ENCODE measurements around the gene GATAD1. TPM values are rescaled to one million over a fixed set of nuclear protein-coding genes. Genes with fewer than 3 reads are reported as not detected.

GATAD1 gene
- total and polyA plus RNA-seq, 2 of the 8 experiments (the other 6 are each of a cell fraction or from before 2014, with no cell fraction given), result 17.1 to 34.7 TPM

GRCh38 chr7:92503767-92504166 is 56.5 kb downstream of the GATAD1 start:
- Histone ChIP-seq H4K91ac (replicated peaks; ENCODE audit: insufficient read length, low read length) (no peak overlapping the region), H3K4ac (replicated peaks; ENCODE audit: insufficient read length, low read depth, low read length) (no peak overlapping the region), H2BK120ac (replicated peaks; ENCODE audit: low read depth, low read length) (no peak overlapping the region), H2BK5ac (ENCODE audit: low read depth, low read length) (no peak overlapping the region), H3K27me3 (replicated peaks in 1 of 4; ENCODE audit: control insufficient read depth in 3 of 4, extremely low read depth in 1 of 4, insufficient read depth in 3 of 4, low read length in 3 of 4) (no peaks in the 10 kb centered on the region), H2BK20ac (ENCODE audit: low read length) (no peak overlapping the region), H3K79me2 (ENCODE audit: control insufficient read depth in 1 of 2, insufficient read depth in 2 of 2, low read length in 2 of 2) (no peaks in the 10 kb centered on the region), H2BK12ac (ENCODE audit: low read depth, low read length) (no peak overlapping the region), H4K5ac (ENCODE audit: insufficient read length, low read depth, low read length) (no peak overlapping the region), H3K18ac (ENCODE audit: extremely low read depth, low read length) (no peak overlapping the region), H3K23me2 (ENCODE audit: low read depth, low read length) (no peaks in the 10 kb centered on the region), H3K27ac (ENCODE audit: low read depth, low read length) (no peak overlapping the region), H4K20me1 (replicated peaks in 1 of 2; ENCODE audit: control insufficient read depth in 1 of 2, insufficient read depth in 2 of 2, low read length in 2 of 2) (peaks cover 0 to 2% of the 10 kb centered on the region in 2 experiments), H3K4me1 (replicated peaks in 1 of 4; ENCODE audit: control insufficient read depth in 3 of 4, insufficient read depth in 4 of 4, low read length in 3 of 4) (no peaks in the 10 kb centered on the region), H3K56ac (replicated peaks; ENCODE audit: insufficient read length, low read depth, low read length) (no peak overlapping the region), H3K4me3 (ENCODE audit: extremely low read depth in 1 of 4, insufficient read depth in 2 of 4, low read depth in 3 of 4, low read length in 4 of 4) (no peak overlapping the region), H4K8ac (ENCODE audit: extremely low read depth, insufficient read depth, low read length) (no peak overlapping the region), H2AFZ (ENCODE audit: low read length) (no peak overlapping the region), H2BK15ac (ENCODE audit: low read length) (no peak overlapping the region), H3K9ac (replicated peaks in 1 of 4; ENCODE audit: extremely low read depth in 1 of 4, low read depth in 3 of 4, low read length in 3 of 4) (no peak overlapping the region), H3K36me3 (ENCODE audit: control insufficient read depth in 2 of 4, insufficient read depth in 4 of 4, low read length in 3 of 4) (peaks cover 2 to 45% (median 15%) of the 10 kb centered on the region in 4 experiments; a peak in 6 of 8 replicates), H3K4me2 (ENCODE audit: insufficient read depth in 1 of 2, low read depth in 2 of 2, low read length in 2 of 2) (no peak overlapping the region), H3K79me1 (ENCODE audit: low read depth, low read length) (no peaks in the 10 kb centered on the region), H3K9me3 (ENCODE audit: insufficient read depth in 2 of 2, low read depth in 1 of 2, low read length in 1 of 2) (no peaks in the 10 kb centered on the region), H3K23ac (ENCODE audit: insufficient read length) (no peak overlapping the region), H3K14ac (ENCODE audit: insufficient read length) (no peak overlapping the region), H2AK5ac (ENCODE audit: low read depth, low read length) (no peak overlapping the region)
- no peak for TF ChIP-seq ASH2L (IDR thresholded peaks at IDR 0.05; ENCODE audit: low read length)
- TF ChIP-seq YY1 (IDR thresholded peaks at IDR 0.05; ENCODE audit: low read depth, low read length), result no peak
- no peak for TF ChIP-seq TAF1 (IDR thresholded peaks at IDR 0.05; ENCODE audit: low read depth, low read length)
- TF ChIP-seq TCF12 (IDR thresholded peaks at IDR 0.05; ENCODE audit: low read depth, low read length), result no peak
- FAIRE-seq (no peak), DNase-seq (ENCODE audit: low read depth in 1 of 2, low spot score in 2 of 2) (no peak)
- CTCF ChIA-PET (ENCODE audit: partially characterized antibody), result no interaction called here
- 69% methylated on average over 2 of the region's 2 CpGs; no CpG with 5 or more reads in 1 of the 2 experiments for WGBS, 2 experiments (ENCODE audit: extremely low coverage in 1 of 2, insufficient coverage in 1 of 2, insufficient read length in 1 of 2, insufficient replicate concordance in 2 of 2, low coverage in 1 of 2, low lambda C conversion rate in 2 of 2, missing lambda C conversion rate in 1 of 2)
- POLR2A ChIA-PET (ENCODE audit: partially characterized antibody), result no interaction called here
